H9 (cell line): Measurements from ENCODE around the gene HEATR3. TPM values are rescaled to one million over a fixed set of nuclear protein-coding genes. Genes with fewer than 3 reads are reported as not detected.

ENCODE experiments used
- DNase-seq: peaks from one replicate; pipeline ENCODE4 v3.0.0-alpha.2; 2017
- H2AFZ ChIP-seq: one replicate; pipeline ENCODE4 v1.6.1; 2013; ENCODE audit warnings: mild to moderate bottlenecking, low read length, control low read depth, moderate library complexity
- H2AK5ac ChIP-seq: 2 replicates; pipeline ENCODE4 v1.6.1; 2013; ENCODE audit warnings: low read length, control low read depth, mixed read lengths; ENCODE audit not compliant: insufficient read length
- H2BK120ac ChIP-seq: one replicate; pipeline ENCODE4 v1.6.1; 2013; ENCODE audit warnings: low read depth, mild to moderate bottlenecking, low read length, control low read depth, inconsistent platforms; ENCODE audit not compliant: poor library complexity, severe bottlenecking
- H2BK12ac ChIP-seq: 2 replicates; pipeline ENCODE4 v1.6.1; 2013; ENCODE audit warnings: low read length, control low read depth, mixed read lengths, low read depth; ENCODE audit not compliant: insufficient read length
- H2BK15ac ChIP-seq: 2 replicates; pipeline ENCODE4 v1.6.1; 2013; ENCODE audit warnings: low read depth, low read length, control low read depth
- H2BK20ac ChIP-seq: one replicate; pipeline ENCODE4 v1.6.1; 2013; ENCODE audit warnings: low read depth, mild to moderate bottlenecking, low read length, control low read depth, inconsistent platforms; ENCODE audit not compliant: poor library complexity, severe bottlenecking
- H2BK5ac ChIP-seq: 2 replicates; pipeline ENCODE4 v1.6.1; 2013; ENCODE audit warnings: low read length, control low read depth, mixed read lengths; ENCODE audit not compliant: insufficient read length
- H3K14ac ChIP-seq: 2 replicates; pipeline ENCODE4 v1.6.1; 2013; ENCODE audit warnings: low read length, control low read depth; ENCODE audit not compliant: insufficient read depth
- H3K18ac ChIP-seq: 2 replicates; pipeline ENCODE4 v1.6.1; 2013; ENCODE audit warnings: low read depth, mild to moderate bottlenecking, mixed read lengths, low read length, control low read depth; ENCODE audit not compliant: insufficient read length
- H3K23ac ChIP-seq: 2 replicates; pipeline ENCODE4 v1.6.1; 2013; ENCODE audit warnings: low read length, control low read depth, mixed read lengths, low read depth; ENCODE audit not compliant: insufficient read length
- H3K23me2 ChIP-seq: 2 replicates; pipeline ENCODE4 v1.6.1; 2013; ENCODE audit warnings: low read depth, mild to moderate bottlenecking, mixed read lengths, low read length, control low read depth; ENCODE audit not compliant: insufficient read length, poor library complexity, severe bottlenecking
- H3K27ac ChIP-seq: 2 replicates; pipeline ENCODE4 v1.5.1; 2013; ENCODE audit warnings: low read length, control low read depth, mixed read lengths, low read depth; ENCODE audit not compliant: insufficient read length
- H3K27me3 ChIP-seq: 2 replicates; pipeline ENCODE4 v1.6.1; 2013; ENCODE audit warnings: low read length, control low read depth, inconsistent platforms; ENCODE audit not compliant: insufficient read depth
- H3K4ac ChIP-seq: 2 replicates; pipeline ENCODE4 v1.6.1; 2013; ENCODE audit warnings: low read depth, mild to moderate bottlenecking, control low read depth, inconsistent platforms, low read length, moderate library complexity
- H3K4me1 ChIP-seq: 2 replicates; pipeline ENCODE4 v1.6.1; 2013; ENCODE audit warnings: low read length, control low read depth, inconsistent platforms; ENCODE audit not compliant: insufficient read depth
- H3K4me2 ChIP-seq: 2 replicates; pipeline ENCODE4 v1.6.1; 2013; ENCODE audit warnings: low read length, control low read depth, mixed read lengths; ENCODE audit not compliant: insufficient read length, insufficient read depth
- H3K56ac ChIP-seq: 2 replicates; pipeline ENCODE4 v1.6.1; 2013; ENCODE audit warnings: low read depth, mild to moderate bottlenecking, mixed read lengths, low read length, control low read depth; ENCODE audit not compliant: insufficient read length
- H3K79me1 ChIP-seq: 2 replicates; pipeline ENCODE4 v1.6.1; 2013; ENCODE audit warnings: low read depth, mild to moderate bottlenecking, moderate library complexity, low read length, control low read depth, inconsistent platforms; ENCODE audit not compliant: insufficient read depth, poor library complexity, severe bottlenecking
- H3K79me2 ChIP-seq: 2 replicates; pipeline ENCODE4 v1.6.1; 2013; ENCODE audit warnings: low read length, control low read depth, inconsistent platforms; ENCODE audit not compliant: insufficient read depth
- H3K9ac ChIP-seq: 2 replicates; pipeline ENCODE4 v1.6.1; 2013; ENCODE audit warnings: low read length, control low read depth, mixed read lengths; ENCODE audit not compliant: insufficient read length; ENCODE audit errors: extremely low read depth
- H3K9me3 ChIP-seq: one replicate; pipeline ENCODE4 v1.6.1; 2013; ENCODE audit warnings: low read depth, low read length, inconsistent platforms; ENCODE audit not compliant: control insufficient read depth
- H3T11ph ChIP-seq: one replicate; pipeline ENCODE4 v1.6.1; 2013; ENCODE audit warnings: mild to moderate bottlenecking, low read length, control low read depth, inconsistent platforms
- H4K20me1 ChIP-seq: one replicate; pipeline ENCODE4 v1.6.1; 2013; ENCODE audit not compliant: control insufficient read depth, insufficient read length, insufficient read depth
- H4K5ac ChIP-seq: 2 replicates; pipeline ENCODE4 v1.6.1; 2013; ENCODE audit warnings: low read depth, mild to moderate bottlenecking, mixed read lengths, low read length, control low read depth; ENCODE audit not compliant: insufficient read length
- H4K8ac ChIP-seq: replicated peaks from 2 replicates; pipeline ENCODE4 v1.6.1; 2013; ENCODE audit warnings: low read length, control low read depth, mixed read lengths, low read depth; ENCODE audit not compliant: insufficient read length
- H4K91ac ChIP-seq: 2 replicates; pipeline ENCODE4 v1.6.1; 2013; ENCODE audit warnings: low read depth, mild to moderate bottlenecking, moderate library complexity, mixed read lengths, low read length, control low read depth; ENCODE audit not compliant: insufficient read length
- H3K27ac Mint-ChIP-seq, 3 experiments: 2 replicates in 2 of 3; 3 replicates in 1 of 3; pipeline ENCODE4 v1.8.0; 2020 to 2021; ENCODE audit warnings: mixed read lengths in 3 of 3, mild to moderate bottlenecking in 1 of 3, moderate library complexity in 1 of 3
- H3K27me3 Mint-ChIP-seq: 2 replicates; pipeline ENCODE4 v1.8.0; 2021; ENCODE audit warnings: low read depth, mild to moderate bottlenecking, moderate library complexity, mixed read lengths
- H3K36me3 Mint-ChIP-seq, 3 experiments: 2 replicates in 2 of 3; 3 replicates in 1 of 3; pipeline ENCODE4 v1.8.0; 2020 to 2021; ENCODE audit warnings: low read depth in 3 of 3, mixed read lengths in 3 of 3; ENCODE audit not compliant: insufficient read depth in 1 of 3
- H3K4me1 Mint-ChIP-seq, 2 experiments: 2 replicates each; pipeline ENCODE4 v1.8.0; 2020; ENCODE audit warnings: mixed read lengths in 2 of 2
- H3K4me3 Mint-ChIP-seq, 2 experiments: 2 replicates in 1 of 2; 3 replicates in 1 of 2; pipeline ENCODE4 v1.8.0; 2020 to 2021; ENCODE audit warnings: mild to moderate bottlenecking in 2 of 2, mixed read lengths in 2 of 2, moderate library complexity in 1 of 2
- H3K9me3 Mint-ChIP-seq, 2 experiments: 2 replicates in 1 of 2; 3 replicates in 1 of 2; pipeline ENCODE4 v1.8.0; 2020; ENCODE audit warnings: mild to moderate bottlenecking in 2 of 2, mixed read lengths in 2 of 2, moderate library complexity in 1 of 2
- WGBS: extraction: QIAGEN DNeasy Blood & Tissue Kit; methylation state at CpG from one replicate; pipeline ENCODE4 v1.1.7; 2013; ENCODE audit warnings: missing lambda C conversion rate, low lambda C conversion rate, mixed read lengths; ENCODE audit not compliant: insufficient read length; ENCODE audit errors: extremely low coverage; 5-methylcytosine and 5-hydroxymethylcytosine counted together
- total RNA-seq: library from RNA; stranded (reverse); gene quantifications from 2 replicates; pipeline ENCODE4 v1.2.1, GENCODE V29; 2021
- TF ChIP-seq, protein P1 (sequence below): fragments of 200-600 bp; sonication (generic); conservative IDR thresholded peaks from 3 replicates; pipeline ENCODE4 v1.8.0; 2021; ENCODE audit warnings: antibody characterized with exemption, mild to moderate bottlenecking

Gene HEATR3
- total RNA-seq, 1 experiment from 2014 or later, result 26.5 TPM

DNA sequence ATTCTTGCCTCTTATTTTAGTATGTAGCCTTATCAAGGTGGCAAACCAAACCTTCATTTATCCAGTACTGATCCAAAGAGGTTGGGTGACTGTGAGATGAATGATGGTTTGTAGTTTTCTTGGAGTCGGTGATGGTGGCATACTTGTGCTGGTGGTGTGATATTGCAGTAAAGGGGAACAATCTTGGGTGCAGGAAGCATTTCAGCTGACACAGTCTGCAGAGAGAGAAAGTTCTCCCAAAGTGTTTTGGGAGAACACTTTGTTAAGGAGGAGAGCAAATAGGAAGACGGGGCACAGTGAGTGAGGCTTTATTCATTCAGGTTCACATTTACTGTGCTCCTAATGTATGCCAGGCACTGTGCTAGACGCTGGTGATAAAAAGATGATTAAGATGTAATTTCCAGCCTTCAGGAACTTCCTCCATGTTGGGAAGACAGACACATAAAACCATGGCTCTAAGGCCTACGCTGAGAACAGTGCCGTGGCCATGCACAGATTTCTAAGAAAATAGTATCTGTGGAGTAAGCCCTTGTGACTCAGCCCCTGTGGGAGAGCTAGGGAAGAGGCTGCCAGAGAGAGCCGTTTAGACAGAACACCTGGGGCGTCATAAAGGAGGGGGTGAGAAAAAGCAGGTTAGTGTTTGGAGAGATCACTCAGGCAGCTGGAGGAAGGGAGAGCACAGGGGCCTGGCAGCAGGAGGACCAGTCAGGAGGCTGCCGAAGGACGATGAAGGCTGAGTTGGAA lies 13.8 kb downstream of the HEATR3 start:
- no peak overlapping the region for H3K27ac ChIP-seq
- no peaks in the 10 kb centered on the region for H3K9me3 Mint-ChIP-seq
- TF ChIP-seq, protein P1, sequence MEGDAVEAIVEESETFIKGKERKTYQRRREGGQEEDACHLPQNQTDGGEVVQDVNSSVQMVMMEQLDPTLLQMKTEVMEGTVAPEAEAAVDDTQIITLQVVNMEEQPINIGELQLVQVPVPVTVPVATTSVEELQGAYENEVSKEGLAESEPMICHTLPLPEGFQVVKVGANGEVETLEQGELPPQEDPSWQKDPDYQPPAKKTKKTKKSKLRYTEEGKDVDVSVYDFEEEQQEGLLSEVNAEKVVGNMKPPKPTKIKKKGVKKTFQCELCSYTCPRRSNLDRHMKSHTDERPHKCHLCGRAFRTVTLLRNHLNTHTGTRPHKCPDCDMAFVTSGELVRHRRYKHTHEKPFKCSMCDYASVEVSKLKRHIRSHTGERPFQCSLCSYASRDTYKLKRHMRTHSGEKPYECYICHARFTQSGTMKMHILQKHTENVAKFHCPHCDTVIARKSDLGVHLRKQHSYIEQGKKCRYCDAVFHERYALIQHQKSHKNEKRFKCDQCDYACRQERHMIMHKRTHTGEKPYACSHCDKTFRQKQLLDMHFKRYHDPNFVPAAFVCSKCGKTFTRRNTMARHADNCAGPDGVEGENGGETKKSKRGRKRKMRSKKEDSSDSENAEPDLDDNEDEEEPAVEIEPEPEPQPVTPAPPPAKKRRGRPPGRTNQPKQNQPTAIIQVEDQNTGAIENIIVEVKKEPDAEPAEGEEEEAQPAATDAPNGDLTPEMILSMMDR, result no peak
- H2BK5ac ChIP-seq, result no peak overlapping the region
- H3K36me3 Mint-ChIP-seq, result peaks cover 17 to 65% (median 50%) of the 10 kb centered on the region in 3 experiments; a peak in 6 of 7 replicates
- no peaks in the 10 kb centered on the region for H3K9me3 ChIP-seq
- H3K4me1 ChIP-seq, result no peaks in the 10 kb centered on the region
- H2BK12ac ChIP-seq, result no peak overlapping the region
- H4K91ac ChIP-seq, result no peak overlapping the region
- no peaks in the 10 kb centered on the region for H3K23me2 ChIP-seq
- H3K4me3 Mint-ChIP-seq, result no peak overlapping the region
- WGBS, result no CpG with 5 or more reads among the region's 9 CpGs
- no peaks in the 10 kb centered on the region for H3K27me3 Mint-ChIP-seq
- H2AK5ac ChIP-seq, result no peak overlapping the region
- H3K4ac ChIP-seq, result no peak overlapping the region
- no peaks in the 10 kb centered on the region for H3K79me2 ChIP-seq
- no peaks in the 10 kb centered on the region for H3K79me1 ChIP-seq
- H3K27ac Mint-ChIP-seq, result peak overlapping the region in 2 of 3 experiments; percentile 43 to 50; a peak in 2 of 7 replicates
- no peak overlapping the region for H2BK120ac ChIP-seq
- no peak overlapping the region for H2BK15ac ChIP-seq
- no peak overlapping the region for H3T11ph ChIP-seq
- no peak overlapping the region for H3K14ac ChIP-seq
- no peak overlapping the region for H4K5ac ChIP-seq
- H3K4me1 Mint-ChIP-seq, result no peaks in the 10 kb centered on the region
- H3K9ac ChIP-seq, result no peak overlapping the region
- no peak overlapping the region for H3K23ac ChIP-seq
- no peak overlapping the region for H3K4me2 ChIP-seq
- no peak for DNase-seq
- no peak overlapping the region for H2BK20ac ChIP-seq
- no peak overlapping the region for H3K56ac ChIP-seq
- no peak overlapping the region for H3K18ac ChIP-seq
- no peaks in the 10 kb centered on the region for H4K20me1 ChIP-seq
- no peak overlapping the region for H2AFZ ChIP-seq
- no peak overlapping the region for H4K8ac ChIP-seq
- no peaks in the 10 kb centered on the region for H3K27me3 ChIP-seq
